ENCODE measurements around the gene RAP1GAP2.

RAP1GAP2 gene

GRCh38 chr17:2903193-2903974 lies 107.1 kb downstream of the RAP1GAP2 start:
- H3K4me3 ChIP-seq (ENCODE audit: low read length), result no peak overlapping the region
- DNase-seq (ENCODE audit: low read depth), result no peak
- TF ChIP-seq CTCF (conservative IDR thresholded peaks at IDR 0.05; ENCODE audit: low read depth, low read length), result no peak

- H3K4me3 ChIP-seq (ENCODE audit: low read length), result no peak overlapping the region
- TF ChIP-seq CTCF (conservative IDR thresholded peaks at IDR 0.05; ENCODE audit: low read depth, low read length), result no peak
- DNase-seq (ENCODE audit: low read depth), result no peak
Observed at GRCh38 chr17:2904135-2904534, 107.9 kb downstream of the RAP1GAP2 start.

GRCh38 chr17:2905269-2905668 lies 109.0 kb downstream of the RAP1GAP2 start:
- no peak for TF ChIP-seq CTCF (conservative IDR thresholded peaks at IDR 0.05; ENCODE audit: low read depth, low read length)

DNA sequence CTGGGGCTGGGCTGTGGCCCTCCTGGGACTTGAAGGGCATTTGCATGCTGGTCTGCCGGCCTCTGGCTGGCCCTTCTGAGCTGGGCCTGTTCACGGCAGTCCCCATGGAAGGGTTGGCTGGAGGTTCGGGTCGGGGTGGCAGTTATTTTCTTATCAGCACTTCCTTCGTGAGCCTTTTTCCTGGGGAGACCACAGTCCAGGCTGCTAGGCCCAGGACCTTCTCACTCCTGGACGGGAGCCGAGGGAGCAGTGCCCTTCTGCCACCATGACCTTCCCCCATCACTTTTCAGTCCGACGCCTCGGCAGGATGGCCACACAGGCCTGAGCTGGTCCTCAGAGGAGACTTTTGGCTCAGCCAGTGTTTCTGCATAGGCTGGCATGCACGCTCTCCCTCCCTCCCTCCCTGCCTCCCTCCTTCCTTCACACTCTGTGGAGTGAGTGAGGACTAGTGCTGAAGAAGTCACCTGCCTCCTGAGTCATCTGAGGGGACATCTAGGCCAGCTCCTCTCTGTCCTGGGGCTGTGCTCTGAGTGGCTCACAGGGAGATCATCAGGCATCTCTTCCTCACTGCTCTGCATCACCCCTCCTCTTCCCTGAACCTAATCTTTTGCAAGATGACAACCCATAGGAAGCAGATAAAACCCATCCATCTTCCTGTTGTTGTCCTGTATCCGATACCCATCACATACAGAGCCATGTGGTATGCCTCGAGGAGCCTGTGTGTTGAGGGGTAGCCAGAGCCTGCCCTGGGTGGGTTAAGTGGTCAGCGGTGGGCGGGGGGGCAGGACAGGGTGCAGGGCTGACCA lies 109.7 kb downstream of the RAP1GAP2 start:
- no peak for TF ChIP-seq CTCF (conservative IDR thresholded peaks at IDR 0.05; ENCODE audit: low read depth, low read length)
- no peak overlapping the region for H3K4me3 ChIP-seq (ENCODE audit: low read length)
- DNase-seq (ENCODE audit: low read depth), result no peak

More at GRCh38 chr17:2905269-2905668, 109.0 kb downstream of the RAP1GAP2 start:
- no peak overlapping the region for H3K4me3 ChIP-seq (ENCODE audit: low read length)
- no peak for DNase-seq (ENCODE audit: low read depth)

GRCh38 chr17:2906901-2907300 lies 110.7 kb downstream of the RAP1GAP2 start:
- TF ChIP-seq CTCF (conservative IDR thresholded peaks at IDR 0.05; ENCODE audit: low read depth, low read length), result no peak
- no peak for DNase-seq (ENCODE audit: low read depth)

DNA sequence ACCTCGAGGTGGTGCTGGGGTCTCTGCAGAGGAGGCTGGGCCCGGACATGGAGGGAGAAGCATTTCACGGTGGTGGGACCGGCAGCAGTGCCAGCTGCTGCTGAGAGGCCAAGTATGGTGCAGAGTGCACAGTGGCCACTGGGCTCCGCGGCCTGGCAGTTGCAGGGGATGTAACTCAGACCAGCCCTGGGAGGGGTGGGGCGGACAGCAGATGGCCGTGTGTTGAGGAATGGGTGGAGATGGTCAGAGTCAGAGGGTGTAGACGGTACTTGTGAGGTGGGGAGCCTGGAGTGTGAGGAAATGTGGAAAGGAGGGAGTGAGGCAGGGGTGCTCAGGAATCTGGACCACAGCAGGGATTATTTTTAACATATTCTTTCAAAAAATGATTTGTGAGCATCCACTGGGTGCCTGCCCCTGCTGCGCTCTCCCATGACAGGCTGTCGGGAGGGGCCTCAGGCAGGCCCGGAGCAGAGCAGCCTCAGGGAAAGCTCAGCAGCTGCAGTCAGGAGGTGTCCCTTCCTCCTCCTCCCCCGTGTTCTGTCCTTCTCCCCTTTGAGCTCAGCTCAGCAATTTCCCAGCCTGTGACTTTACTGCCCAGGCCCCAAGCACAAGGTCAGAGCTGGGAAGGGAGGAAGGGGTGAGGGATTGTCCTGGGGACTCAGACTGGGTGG lies 113.1 kb downstream of the RAP1GAP2 start:
- no peak for DNase-seq (ENCODE audit: low read depth)
- TF ChIP-seq CTCF (conservative IDR thresholded peaks at IDR 0.05; ENCODE audit: low read depth, low read length), result no peak
- H3K4me3 ChIP-seq (ENCODE audit: low read length), result no peak overlapping the region

More at GRCh38 chr17:2906901-2907300, 110.7 kb downstream of the RAP1GAP2 start:
- no peak overlapping the region for H3K4me3 ChIP-seq (ENCODE audit: low read length)

Data from retinal pigment epithelial cell (primary cell).